Urothelium cell line (cell line): Measurements from ENCODE around the gene NR6A1.
"Not testable (repeated sequence)": the region's sequence is repeated elsewhere in the genome, so short reads cannot be mapped to it uniquely, and the experiment has no call there.

Experiments used
- DNase-seq: peaks from one replicate; pipeline ENCODE4 v3.0.0; 2011; ENCODE audit warnings: low spot score, mixed read lengths
- FAIRE-seq: peaks from 2 replicates; lab custom pipeline; 2011; peaks lifted over from hg19 to GRCh38; lab: Jason Lieb, UNC

Gene NR6A1

GRCh38 chr9:124621371-124622328, 149.5 kb downstream of the NR6A1 start:
- no peak for FAIRE-seq
- peak; percentile 21 for DNase-seq

GRCh38 chr9:124618476-124618875, 152.6 kb downstream of the NR6A1 start:
- DNase-seq (no peak), FAIRE-seq (no peak)

- peak; percentile 73 for DNase-seq
Observed at GRCh38 chr9:124617477-124618141, 153.5 kb downstream of the NR6A1 start.

GRCh38 chr9:124616961-124617360, 154.2 kb downstream of the NR6A1 start:
- no peak for FAIRE-seq
- no peak for DNase-seq

More at GRCh38 chr9:124617477-124618141, 153.5 kb downstream of the NR6A1 start:
- no peak for FAIRE-seq

GRCh38 chr9:124615840-124616239, 155.3 kb downstream of the NR6A1 start:
- DNase-seq, FAIRE-seq: not testable (repeated sequence)

DNA sequence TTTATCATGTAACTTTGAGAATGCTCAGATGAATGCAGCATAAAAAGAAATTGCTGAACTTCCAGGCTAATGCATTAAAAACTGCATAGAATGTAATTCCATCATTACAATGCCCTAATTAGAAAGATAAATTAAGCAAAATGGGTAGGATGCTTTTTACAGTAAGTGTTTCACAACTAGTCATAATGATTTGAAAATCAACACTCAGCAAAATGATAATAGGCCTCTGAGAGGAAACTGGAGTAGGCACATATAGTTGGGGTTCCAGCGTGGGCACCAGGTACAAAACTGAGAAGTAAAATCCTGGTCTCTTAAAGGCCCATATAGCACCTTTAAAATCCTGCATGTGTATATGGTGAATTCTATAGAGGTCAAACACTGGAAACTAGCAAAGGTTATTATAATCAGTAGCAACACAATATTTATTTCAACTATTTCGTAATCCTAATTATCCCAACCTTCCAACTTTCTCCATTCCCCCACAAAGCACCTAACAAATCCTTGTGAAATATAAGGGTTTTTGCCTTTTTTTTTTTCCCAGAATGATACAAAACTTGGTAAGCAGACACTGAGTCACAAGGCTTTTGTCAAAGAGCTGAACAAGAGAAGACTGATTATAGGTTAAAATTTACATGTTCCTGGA, 155.9 kb downstream of the NR6A1 start:
- no peak for FAIRE-seq
- no peak for DNase-seq

GRCh38 chr9:124613849-124614248, 157.3 kb downstream of the NR6A1 start:
- DNase-seq (no peak), FAIRE-seq (no peak)

DNA sequence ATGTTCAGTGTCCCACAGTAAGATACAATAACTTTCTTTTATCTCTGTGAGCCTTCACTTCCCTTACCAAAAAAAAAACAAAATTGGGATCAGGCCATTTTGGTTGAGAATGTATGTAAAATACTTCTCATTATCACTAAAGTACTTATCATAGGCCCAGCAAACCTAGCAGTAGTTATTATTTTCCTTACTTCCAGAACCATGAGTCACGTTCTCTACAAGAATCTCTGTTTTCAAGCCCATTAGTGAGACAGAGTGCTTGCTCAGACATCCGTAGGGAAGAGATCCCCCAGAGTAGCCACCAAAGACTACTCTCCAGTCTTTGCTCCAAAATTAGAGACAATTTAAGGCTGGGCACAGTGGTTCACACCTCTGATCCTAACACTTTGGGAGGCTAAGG, 160.0 kb downstream of the NR6A1 start:
- no peak for DNase-seq
- FAIRE-seq: no peak

DNA sequence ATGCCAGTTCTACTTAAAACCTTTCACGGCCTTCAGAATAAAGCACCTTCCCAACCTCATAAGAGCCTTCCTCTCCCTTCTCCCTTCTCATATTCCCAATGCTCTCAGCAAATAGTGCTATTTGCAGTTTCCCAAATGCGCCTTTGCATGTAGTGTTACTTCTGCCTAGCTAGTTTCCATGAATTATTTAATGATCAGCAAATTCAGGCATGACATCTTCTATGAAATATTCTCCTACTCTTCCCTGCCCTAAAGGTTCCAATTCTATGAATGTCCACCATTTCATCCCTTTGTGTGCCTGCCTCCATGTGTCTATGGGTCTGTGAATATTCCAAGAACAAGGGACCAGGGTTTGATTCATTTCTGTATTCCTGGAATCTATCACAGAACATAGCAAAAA, 165.1 kb downstream of the NR6A1 start:
- DNase-seq: no peak
- FAIRE-seq: no peak

GRCh38 chr9:124605258-124605657, 165.9 kb downstream of the NR6A1 start:
- FAIRE-seq: no peak
- DNase-seq: no peak

DNA sequence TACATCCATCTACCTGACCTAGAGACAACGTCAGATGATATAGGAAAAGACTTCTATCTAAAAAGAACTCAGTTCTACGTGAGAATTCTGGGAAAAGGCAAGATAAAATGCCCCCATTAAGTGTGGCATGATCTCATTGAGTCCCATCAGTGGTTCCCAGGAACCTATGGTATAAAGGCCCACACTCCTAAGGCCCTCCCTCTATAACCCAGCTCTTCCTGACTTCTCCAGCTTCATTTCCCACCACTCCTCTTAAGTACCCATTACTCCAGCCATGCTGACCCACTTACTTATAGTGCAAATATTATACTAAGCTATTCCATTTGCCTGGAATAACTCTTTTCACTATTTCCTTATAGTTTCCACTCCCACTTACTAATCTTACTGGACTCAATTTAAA, 168.5 kb downstream of the NR6A1 start:
- FAIRE-seq (no peak), DNase-seq (no peak)

- DNase-seq (no peak), FAIRE-seq (no peak)
Observed at GRCh38 chr9:124602204-124602603, 168.9 kb downstream of the NR6A1 start.

- DNase-seq (no peak), FAIRE-seq (no peak)
Observed at GRCh38 chr9:124600407-124600806, 170.7 kb downstream of the NR6A1 start.

DNA sequence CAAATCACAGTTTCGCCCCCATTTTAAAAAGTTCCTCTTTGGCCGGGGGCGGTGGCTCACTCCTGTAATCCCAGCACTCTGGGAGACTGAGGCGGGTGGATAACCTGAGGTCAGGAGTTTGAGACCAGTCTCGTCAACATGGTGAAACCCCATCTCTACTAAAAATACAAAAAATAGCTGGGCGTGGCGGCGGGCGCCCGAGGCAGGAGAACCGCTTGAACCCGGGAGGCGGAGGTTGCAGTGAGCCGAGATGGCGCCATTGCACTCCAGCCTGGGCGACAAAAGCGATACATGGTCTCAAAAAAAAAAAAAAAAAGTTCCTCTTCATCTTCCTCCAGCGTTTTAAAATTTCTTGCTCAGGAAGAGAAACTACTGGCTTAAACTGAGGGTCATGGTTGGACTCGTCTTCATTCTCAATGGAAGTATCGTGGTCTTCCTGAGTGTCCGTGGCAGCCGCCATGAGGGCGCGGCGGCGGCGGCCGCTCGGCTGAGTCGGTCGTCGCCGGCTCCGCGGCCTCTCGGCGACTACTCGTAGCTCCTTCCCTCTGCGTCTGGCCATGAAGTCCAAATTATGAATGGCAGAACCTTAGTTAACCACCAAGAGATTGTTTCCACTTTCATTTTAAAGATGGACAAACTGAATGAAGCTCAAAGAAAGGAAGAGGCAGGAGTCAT, 171.9 kb downstream of the NR6A1 start:
- FAIRE-seq: no peak
- DNase-seq: no peak

DNA sequence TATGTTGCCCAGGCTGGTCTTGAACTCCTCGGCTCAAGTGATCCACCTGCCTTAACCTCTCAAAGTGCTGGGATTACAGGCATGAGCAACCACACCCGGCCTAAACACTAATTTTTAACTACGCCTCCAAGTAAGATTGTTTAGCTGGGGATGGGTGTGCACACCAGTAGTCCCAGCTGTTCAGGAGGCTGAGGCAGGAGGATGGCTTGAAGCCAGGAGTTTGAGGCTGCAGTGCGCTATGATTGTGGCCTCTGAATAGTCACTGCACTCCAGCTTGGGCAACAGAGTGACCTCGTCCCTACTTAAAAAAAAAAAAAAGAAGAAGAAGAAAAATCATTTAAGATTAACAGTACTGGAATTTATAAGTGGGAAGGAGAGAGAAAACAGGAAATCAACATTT, 173.1 kb downstream of the NR6A1 start:
- no peak for FAIRE-seq
- no peak for DNase-seq

- DNase-seq: no peak
- no peak for FAIRE-seq
Observed at GRCh38 chr9:124596172-124596839, 174.8 kb downstream of the NR6A1 start.

- no peak for FAIRE-seq
- DNase-seq: no peak
Observed at GRCh38 chr9:124595743-124596142, 175.4 kb downstream of the NR6A1 start.

DNA sequence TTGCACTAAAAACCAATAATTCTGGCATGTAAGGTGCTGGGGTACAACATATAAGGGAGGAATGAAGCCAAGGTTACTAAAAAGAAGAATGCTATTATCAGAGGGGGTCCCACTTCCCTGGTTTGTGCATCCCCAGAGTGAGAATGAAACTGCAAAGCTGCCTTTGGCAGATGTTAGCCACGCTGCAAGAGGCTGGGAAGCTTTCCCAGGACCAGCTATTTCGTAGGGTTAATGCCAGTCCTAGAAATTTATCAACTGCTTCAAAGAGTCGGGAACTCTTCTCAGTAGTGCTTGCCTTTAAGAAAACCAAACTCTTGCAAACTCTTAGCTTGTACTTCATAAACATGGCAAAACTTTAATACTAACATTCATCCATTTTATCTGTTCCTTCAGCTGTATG, 176.4 kb downstream of the NR6A1 start:
- FAIRE-seq: no peak
- DNase-seq: no peak

DNA sequence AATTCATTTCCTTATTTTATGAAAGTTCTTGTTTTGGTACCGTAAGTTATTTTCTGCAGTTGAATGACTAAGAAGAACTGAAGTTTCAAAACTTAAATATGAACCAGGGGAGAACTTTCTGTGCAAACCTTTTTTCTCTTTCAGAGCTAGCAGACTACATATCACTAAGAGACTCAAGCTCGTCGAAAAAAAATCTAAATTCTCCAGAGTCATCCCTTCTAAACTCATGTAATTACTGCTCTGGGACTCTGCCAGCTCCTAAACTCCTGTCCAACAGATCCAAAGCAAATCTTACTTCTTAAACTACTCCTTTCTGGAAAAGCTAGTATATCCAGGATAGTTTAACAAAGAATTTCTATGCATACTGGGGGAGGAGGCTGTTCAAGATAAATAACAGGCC, 176.9 kb downstream of the NR6A1 start:
- no peak for DNase-seq
- no peak for FAIRE-seq

DNA sequence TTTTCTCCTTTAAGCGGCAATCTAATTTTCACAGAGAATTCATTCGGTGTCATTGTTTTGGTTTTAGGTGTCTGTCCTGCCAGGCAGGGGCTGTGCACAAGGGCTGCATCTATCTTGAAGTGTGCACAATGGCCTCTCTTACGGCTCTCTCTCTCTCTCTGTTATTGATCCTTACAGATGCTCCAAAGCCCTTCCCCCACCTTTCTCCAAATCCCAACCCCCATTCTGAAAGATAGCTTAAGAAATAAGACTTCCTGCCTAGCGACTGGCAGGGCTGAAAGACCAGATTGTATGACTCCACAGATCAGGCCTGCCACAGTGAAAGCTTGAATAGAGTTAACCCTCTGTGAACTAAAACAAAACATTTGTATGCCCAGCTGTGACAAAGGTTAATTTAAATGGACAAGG, 177.5 kb downstream of the NR6A1 start:
- DNase-seq: no peak

More for the DNA sequence above, 177.5 kb downstream of the NR6A1 start:
- FAIRE-seq: no peak
